Measurements from ENCODE around the gene MYCBP.
"Not testable (repeated sequence)": the region's sequence is repeated elsewhere in the genome, so short reads cannot be mapped to it uniquely, and the experiment has no call there.

The MYCBP gene, protein sequence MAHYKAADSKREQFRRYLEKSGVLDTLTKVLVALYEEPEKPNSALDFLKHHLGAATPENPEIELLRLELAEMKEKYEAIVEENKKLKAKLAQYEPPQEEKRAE

DNA sequence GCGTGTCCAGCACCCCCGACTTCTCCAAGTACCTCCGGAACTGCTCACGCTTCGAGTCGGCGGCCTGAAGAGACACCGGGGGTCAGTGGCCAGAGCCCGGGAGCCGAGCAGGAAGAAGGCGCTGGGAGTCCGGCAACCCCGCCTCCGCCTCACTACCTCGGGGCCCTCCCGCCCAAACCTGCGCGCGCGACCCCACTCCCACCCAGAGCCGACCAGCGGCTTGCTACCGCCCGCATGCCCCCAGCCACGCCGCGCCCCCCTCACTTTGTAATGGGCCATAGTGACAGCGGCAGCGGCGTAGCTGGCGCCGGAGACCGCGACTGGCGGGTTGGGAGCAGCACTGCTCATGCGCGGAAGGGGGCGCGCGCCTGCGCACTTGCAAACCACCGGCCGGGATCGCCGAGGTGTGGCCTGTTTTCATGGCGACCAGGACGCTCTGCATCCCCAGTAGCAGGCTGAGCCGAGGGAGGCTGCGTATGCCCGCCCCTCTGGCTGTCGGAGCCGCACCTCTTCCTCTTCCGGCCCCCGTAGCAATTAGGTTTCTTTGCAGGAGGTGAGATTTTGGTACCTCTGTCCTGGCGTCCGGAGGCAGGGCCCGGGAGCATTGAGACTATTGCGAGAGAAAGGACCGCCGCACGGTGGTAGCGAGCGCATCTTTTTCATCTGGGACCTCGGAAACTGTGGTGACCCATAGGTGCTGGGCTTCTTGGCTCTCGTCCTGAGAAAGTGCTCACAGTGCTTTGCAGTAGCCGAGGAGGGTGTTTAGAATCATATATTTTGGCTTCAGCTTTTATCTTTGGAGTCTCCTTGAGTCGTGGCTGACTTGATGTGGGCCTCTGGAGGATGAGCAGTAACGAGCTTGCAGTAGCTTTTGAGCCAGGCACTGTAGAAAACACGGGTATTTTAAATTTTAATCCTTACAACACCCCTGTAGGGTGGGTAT lies at the start of gene MYCBP:
Gene MYCBP (minus strand): TSS at position 322 of the 943 bp plus-strand sequence. CDS start 43 bp downstream, at position 279.
- peak; percentile 96 for DNase-seq

DNA sequence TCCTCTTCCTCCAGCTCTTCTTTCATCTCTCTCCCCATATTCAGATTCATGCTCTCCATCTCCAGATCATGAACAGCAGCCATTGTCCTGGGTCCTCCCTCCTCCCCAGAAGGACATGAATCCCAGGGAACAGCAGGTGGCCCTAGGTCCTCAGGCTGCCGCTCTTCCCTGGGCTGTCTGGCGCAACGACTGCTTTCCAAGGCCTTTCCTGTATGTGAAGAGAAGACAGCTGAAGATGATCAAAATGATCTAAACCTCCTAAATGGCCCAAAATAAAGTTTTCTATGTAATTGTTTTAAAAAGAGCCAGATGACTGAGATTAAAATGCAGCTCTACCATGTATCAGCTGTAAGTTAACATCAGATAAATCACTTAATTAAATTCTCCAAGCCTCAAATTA lies 46.0 kb upstream of the MYCBP start:
- no peak for DNase-seq

DNA sequence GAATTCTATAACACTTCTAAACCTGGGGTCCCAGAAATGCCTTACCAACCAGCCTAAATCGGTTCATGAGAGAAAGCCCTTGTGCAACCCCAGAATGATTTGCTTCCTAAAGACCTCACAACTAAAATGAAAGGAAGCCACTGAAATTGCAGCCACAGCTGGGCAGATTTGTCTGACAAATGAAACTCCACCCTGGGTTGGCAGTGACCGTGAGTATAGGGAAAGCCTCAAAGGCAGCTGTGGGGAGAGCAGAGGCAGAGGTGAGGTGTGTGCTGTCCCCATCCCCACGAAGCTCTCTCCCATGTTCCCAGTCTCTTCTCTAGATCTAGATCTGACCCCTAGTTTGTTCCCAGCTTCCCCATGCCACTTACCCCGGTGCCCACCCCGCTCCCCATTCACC lies 45.4 kb upstream of the MYCBP start:
- DNase-seq, result no peak

DNA sequence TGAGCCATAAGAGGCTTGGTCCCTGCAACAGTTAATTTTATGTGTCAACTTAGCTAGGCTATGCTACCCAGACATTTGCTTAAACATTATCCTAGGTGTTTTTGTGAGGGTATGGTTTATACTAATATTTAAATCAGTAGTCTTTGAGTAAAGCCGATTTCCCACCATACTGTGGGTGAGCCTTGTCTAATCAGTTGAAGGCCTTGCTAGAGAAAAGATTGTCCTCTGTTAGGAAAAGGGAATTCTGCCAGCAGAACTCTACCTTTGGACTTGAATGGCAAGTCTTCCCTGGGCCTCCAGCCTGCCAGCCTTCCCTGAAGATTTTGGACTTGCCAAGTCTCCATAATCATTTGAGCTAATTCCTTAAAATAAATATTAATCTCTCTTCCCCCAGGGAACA lies 44.6 kb upstream of the MYCBP start:
- no peak for DNase-seq

DNA sequence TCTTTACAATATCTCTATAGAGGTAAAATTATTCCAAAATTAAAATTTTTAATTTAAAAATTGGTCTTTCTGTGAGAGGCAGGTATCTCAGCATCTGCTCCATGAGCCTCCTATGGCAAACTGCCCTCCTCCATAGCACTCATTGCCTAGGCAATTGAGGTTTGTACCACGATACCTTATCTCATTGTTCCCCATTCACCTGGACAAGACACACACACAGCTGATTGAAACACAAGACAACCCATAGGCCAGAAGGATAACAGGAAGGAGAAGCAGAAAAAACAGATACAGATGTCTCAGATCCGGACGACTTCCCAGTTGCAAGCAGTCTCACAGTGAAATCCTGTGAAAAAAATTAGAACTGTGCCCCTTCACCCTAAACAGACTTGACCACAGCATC lies 44.2 kb upstream of the MYCBP start:
- DNase-seq, result no peak

DNA sequence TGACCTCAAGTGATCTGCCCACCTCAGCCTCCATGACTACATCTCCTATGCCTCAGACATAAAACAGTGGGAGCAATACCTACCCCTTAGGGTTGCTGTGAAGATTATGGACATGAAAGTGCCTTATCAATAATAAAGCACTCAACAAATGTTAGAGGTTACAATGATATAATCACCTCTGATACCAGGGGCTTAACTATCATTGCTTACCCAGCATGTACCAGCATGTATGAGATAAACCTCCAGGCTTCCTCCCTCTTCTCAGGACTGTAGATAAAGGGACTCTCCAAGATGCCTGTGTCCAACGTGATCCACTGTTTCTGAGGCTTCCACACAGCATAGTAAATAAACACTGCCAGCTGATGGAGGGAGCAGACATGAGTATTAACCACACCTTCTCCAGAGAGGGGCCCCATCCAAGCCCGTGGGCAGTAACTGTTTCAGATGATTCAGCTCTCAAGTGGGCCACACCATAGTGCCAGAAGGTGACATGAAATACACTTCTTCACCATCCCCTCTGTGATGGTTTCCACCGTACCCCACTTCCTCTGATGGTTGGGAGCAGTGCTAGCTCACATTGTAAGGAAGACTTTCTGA lies 42.3 kb upstream of the MYCBP start:
- DNase-seq, result no peak

DNA sequence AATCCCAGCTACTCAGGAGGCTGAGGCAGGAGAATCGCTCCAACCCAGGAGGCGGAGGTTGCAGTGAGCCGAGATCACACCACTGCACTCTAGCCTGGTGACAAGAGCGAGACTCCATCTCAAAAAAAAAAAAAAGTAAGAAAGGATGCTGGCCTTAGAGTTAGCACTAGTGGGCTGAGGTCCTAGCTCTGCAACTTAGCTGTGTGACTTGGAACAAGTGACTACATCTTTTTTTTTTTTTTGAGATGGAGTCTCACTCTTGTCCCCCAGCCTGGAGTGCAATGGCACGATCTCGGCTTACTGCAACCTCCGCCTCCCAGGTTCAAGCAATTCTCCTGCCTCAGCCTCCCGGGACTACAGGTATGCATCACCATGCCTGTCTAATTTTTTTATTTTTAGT lies 41.8 kb upstream of the MYCBP start:
- DNase-seq, result not testable (repeated sequence)

DNA sequence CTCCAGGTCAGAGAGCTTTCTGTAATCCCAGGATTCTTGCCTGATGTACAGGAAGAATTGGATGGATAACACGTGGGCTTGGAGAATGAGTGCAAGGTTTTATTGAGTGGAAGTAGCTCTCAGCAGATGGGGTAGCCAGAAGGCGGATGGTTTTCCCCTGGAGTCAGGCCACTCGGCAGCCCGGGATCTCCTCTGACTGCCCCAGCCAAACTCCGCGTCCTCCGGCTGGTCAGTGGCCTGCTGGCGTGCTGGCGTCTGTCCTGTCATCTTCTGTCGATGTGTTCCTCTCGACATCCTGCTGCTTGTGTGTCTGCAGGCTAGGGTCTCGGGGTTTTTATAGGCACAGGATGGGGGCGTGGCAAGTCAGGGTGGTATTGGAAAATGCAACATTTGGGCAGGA lies 35.7 kb upstream of the MYCBP start:
- no peak for DNase-seq

DNA sequence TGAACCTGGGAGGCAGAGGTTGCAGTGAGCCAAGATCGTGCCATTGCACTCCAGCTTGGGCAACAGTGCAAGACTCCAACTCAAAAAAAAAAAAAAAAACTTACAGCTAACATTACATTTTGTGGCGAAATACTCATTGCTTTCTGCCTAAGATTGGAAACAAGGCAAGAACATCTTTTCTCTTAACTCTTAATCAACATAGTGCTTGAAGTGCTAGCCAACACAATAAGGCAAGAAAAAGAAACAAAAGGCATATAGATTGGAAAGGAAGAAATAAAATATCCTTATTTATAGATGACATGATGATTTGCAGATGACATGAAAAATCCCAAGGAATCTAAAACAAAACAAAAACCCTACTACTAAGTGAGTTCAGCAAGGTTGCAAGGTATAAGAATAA lies 32.8 kb upstream of the MYCBP start:
- DNase-seq, result no peak

DNA sequence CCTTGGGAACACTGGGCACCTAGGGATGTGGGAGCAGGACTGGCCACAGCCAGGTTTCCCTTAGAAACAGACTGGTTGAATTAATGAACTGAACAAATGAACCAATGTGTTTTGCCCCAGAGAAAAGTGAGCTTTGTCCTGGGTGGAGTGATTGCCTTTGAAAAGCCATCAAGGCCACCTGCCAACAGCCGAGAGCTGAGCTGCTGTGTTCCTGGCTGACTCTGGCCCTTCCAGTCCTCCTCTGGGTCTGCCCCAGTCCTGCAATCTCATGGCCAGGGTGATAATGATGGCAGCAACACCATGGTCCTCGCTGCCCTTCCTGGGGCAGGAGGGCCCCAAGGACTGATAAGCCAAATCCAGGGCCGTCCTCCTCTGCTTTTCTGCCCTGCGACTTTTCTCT lies 26.4 kb upstream of the MYCBP start:
- no peak for DNase-seq

DNA sequence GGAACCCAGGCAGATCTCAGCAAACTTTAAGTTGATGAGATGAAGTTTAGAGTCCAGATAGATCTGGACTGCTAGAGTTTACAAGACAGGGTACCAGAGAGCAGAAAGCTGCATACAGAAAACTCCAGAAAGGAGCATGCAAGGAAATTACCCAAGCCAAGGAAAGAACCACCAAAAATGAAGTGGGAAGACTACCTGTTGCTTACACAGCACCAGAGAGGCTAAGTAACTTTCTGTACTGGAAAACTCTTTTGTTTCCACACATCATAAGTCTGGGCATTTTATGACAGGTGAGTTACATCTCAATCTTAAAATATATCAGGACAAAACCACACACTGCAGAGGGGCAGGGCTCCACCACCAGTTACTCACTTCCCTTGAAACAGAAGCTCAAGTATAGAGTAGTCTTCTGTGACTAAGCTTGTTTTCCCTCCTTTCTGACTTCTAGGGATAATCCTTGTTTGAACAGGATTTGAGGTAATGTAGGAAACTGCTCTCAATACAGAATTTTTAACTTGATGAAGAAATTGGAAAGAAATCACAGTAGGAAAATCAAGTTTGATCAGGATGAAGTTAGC lies 25.6 kb upstream of the MYCBP start:
- DNase-seq, result no peak

DNA sequence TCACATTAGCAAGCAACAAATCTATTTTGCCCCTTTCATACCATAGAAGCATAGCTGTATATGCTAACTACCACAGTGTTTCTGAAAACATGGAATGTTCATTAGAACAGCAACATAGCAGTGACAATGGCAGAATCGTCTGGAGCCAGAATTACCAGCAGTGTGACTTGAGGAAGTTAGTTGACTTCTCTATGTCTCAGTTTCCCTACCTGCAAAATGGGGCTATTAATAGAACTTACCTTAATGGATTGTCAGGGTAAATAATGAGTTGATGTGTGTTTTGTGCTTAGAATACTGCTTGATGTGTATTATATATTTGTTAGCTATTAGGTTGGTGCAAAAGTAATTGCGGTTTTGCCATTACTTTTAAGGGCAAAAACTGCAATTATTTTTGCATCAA lies 23.0 kb upstream of the MYCBP start:
- DNase-seq, result no peak

DNA sequence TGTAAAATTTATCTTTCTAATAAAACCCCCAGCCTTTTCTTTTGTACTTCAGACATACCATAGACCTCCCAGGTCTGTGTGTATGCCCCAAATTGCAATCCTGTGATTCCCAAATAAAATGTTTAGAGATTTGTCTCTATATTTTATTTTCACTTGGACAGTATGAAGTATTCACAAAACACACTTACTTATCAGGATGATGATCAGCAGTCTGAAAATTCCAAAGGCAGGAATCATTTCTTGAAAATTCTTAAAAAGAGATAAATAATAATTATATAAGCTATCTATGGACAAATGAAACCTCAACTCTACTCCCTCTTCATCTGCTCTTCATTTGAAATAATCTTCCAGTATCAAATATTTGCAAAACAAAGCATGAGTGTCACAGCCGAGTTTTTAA lies 19.8 kb upstream of the MYCBP start:
- no peak for DNase-seq

DNA sequence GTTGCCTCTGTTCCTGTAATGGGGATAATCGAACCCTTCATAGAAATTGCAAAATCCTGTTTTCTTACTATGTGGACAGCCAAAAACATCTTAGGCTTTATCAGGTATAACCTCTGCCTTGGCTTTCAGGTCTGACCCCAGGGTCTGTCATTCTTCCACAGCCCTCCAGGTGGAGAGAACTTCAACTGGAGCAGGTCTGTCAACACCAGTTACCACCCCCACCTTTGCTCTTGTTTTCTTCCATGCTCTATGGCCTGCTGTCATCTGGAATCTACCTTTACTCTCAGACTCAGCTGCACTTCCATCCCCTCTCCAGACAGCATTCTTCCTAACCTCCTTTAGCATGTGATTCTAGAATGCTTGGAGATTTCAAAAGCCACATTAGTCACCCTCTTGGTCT lies 18.6 kb upstream of the MYCBP start:
- no peak for DNase-seq

DNA sequence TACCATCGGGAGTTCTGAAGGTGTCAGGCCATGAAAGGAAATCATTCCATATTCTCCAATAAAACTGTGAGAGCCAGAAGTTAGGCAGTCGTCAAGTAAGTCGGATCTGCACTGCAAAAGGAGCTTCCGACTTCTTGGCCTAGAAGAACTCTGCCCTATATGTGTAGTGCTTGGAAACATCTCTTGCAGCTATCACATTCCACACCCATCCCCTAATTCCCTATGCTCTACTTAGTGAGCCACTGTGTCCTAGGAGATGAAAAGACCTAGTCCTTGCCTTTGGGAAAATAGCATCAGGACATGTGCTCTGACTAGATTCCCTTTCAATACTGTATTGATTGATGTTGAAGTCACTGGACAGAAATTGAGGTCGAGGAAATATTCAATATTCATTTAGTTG lies 16.4 kb upstream of the MYCBP start:
- no peak for DNase-seq

DNA sequence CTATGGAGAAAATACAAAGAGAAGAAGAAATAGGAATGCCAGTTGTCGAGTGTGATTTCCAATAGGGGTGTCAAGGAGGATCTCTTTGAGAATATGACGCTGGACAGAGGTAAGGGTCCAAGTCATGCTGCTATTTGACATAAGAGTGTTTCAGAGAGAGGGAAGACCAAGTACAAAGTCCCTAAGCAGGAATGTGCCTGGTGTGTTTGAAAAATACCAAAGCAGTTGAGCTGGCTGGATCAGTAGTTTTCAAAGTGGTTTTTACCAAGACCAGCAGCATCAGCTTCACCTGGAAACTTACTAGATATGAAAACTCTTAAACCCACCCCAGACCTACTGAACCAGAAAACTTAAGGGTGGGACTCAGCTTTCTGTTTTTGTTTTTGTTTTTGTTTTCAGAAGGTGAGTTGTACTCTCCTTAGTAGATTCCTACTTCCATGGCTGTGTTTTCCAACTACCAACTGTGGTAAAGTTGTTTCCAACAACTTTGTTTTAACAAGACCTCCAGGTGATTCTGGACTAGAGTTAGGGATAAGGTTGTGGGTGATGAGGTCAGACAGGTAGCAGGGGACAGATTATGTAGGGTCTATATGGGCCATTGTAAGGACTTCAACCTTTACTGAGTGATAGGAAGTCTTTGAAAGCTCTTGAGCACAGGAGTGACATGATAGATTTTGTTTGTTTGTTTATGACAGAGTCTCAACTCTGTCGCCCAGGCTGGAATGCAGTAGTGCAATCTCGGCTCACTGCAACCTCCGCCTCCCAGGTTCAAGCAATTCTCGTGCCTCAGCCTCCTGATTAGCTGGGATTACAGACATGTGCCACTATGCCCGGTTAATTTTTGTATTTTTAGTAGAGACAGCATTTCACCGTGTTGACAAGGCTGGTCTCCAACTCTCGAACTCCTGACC lies 15.5 kb upstream of the MYCBP start:
- no peak for DNase-seq

DNA sequence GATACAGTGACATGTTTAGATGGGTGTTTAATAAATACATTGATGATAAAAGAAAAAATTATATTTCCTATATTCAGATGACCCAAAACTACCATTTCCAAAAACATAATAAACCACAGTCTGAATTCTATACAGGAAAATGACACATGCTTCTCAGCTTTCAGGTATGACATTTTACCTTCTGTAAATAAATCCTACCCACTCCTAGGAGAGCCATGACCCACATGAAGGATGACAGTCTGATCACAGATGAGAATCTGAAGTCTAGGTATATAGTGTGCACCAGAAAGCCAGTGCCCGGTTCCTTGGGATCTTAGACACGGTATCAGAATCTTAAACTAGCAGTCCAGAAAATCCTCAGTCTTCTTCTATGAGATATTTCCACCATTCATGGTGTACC lies 11.9 kb upstream of the MYCBP start:
- DNase-seq, result no peak

DNA sequence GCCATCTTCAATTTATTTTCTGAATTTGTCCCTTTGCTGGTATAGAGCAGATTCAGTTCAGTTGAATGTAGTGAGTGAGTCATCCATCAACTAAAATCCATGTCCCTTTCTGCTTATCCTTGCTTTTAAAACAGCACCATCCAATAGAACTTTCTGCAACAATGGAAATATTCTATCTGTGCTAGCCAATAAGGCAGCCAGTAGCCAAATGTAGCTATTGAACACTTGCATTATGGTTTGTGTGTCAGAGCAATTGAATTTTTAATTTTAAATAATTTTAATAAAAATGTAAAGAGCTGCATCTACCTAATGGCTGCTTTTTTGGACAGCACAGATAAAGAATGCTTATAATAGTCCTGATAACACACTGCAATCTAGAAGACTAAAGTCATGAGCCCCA lies 8.3 kb upstream of the MYCBP start, which contains the start of gene GJA9:
Gene GJA9 (minus strand): TSS at position 101 of the 400 bp plus-strand sequence. CDS start 5,489 bp downstream, outside the sequence.
- DNase-seq, result no peak

DNA sequence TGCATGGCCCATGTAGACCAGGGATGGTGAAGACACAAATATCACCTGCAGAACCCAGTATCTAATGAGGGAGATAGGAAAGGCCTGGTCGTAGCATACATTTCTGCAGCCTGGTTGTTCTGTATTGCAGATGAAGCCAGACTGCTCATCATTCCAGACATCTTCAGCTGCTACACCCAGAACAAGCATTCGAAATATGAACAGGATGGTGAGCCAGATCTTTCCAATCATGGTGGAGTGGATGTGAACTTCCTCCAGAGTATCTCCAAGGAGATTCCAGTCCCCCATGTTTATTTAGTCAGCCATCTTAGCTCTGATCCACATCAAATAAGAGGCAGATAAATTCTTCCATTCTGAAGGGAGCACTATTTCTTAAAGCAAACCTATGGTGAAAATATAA lies 2.7 kb upstream of the MYCBP start:
- no peak for DNase-seq

DNA sequence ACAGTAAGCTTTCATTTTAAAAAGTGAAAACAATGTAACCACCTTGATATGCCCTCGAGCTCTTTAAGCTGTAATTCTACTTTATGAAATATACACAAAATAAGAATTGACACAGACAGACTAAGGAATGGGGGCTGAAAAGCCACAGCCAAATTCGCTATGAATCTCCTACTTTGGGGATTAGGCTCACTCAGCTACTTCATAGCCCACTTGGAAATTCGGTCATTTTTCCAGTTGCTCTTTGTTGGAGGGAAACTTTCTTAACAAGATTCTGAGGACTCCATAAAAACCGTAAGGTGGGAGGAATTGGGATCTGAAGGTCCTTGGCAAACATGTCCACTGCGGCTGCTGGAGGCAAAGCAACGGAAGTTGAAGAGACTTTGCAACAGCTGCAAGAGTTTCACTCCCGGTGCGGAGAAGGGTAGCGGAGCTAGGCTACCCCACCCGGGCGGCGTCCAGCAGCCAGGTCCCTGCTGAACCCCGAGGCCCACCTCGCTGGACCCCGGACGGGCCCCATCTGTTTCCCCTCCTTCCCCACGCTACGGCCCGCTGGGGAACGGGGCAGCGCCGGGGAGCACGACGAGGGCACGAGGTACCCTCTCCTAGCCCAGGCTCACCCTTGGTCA lies 634 bp downstream of the MYCBP start:
- DNase-seq, result peak; percentile 43

DNA sequence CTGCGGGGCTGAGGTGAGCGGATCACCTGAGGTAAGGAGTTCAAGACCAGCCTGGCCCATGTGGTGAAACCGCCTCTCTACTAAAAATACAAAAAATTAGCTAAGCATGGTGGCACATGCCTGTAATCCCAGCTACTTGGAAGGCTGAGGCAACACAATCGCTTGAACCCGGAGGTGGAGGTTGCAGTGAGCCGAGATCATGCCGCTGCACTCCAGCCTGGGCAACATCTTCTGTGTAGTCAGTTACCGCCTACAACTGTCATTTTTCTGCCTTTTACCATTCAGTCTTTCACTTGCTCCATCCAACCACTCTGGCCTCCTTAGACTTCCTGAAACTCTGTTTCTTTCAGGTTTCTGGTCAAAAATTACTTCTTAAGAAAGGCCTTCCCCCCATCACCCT lies 2.2 kb downstream of the MYCBP start:
- no peak for DNase-seq

DNA sequence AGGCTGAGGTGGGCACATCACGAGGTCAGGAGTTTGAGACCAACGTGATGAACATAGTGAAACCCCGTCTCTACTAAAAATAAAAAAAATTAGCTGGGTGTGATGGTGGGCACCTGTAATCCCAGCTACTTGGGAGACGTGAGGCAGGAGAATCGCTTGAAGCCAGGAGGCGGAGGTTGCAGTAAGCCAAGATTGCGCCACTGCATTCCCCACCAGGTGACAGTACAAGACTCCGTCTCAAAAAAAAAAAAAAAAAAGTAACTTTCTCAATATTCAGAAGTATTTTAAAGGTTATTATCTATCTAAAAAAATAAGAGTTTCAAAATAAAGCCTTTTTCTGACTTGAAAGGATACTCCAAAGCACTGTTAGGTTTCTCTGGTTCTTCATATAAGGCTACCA lies 5.9 kb downstream of the MYCBP start:
- DNase-seq, result no peak
